ENCODE results near the gene GARRE1. TPM values are rescaled to one million over a fixed set of nuclear protein-coding genes. Genes with fewer than 3 reads are reported as not detected.
A peak's percentile ranks its signal among the peaks of the same experiment; 100 is the strongest.

GARRE1 gene
- total and polyA plus RNA-seq, 2 of the 8 experiments (the other 6 are each of a cell fraction or from before 2014, with no cell fraction given), result 16.4 to 23.1 TPM

GRCh38 chr19:34236035-34236987 is 18.0 kb upstream of the GARRE1 start:
- no peak overlapping the region for H3K14ac ChIP-seq (ENCODE audit: insufficient read length)
- H3K4me1 ChIP-seq (replicated peaks in 1 of 4; ENCODE audit: control insufficient read depth in 3 of 4, insufficient read depth in 4 of 4, low read length in 3 of 4), result peaks cover 1 to 4% (median 3%) of the 10 kb centered on the region in 4 experiments; a peak in 3 of 7 replicates
- peak overlapping the region; percentile 22; the same call in 1 of the 2 replicates for H2BK5ac ChIP-seq (ENCODE audit: low read depth, low read length)
- H4K91ac ChIP-seq (replicated peaks; ENCODE audit: insufficient read length, low read length), result peak overlapping the region; percentile 84
- H4K5ac ChIP-seq (ENCODE audit: insufficient read length, low read depth, low read length), result peak overlapping the region; percentile 70
- H2AFZ ChIP-seq (ENCODE audit: low read length), result no peak overlapping the region
- H3K36me3 ChIP-seq (ENCODE audit: control insufficient read depth in 2 of 4, insufficient read depth in 4 of 4, low read length in 3 of 4), result no peaks in the 10 kb centered on the region
- peak overlapping the region; percentile 82; the same call in 1 of the 2 replicates for H3K18ac ChIP-seq (ENCODE audit: extremely low read depth, low read length)
- no peak overlapping the region for H2BK12ac ChIP-seq (ENCODE audit: low read depth, low read length)
- WGBS, 2 experiments (ENCODE audit: extremely low coverage in 1 of 2, insufficient coverage in 1 of 2, insufficient read length in 1 of 2, insufficient replicate concordance in 2 of 2, low coverage in 1 of 2, low lambda C conversion rate in 2 of 2, missing lambda C conversion rate in 1 of 2), result 85% methylated on average over 16 of the region's 18 CpGs; no CpG with 5 or more reads in 1 of the 2 experiments
- H2BK120ac ChIP-seq (replicated peaks; ENCODE audit: low read depth, low read length), result no peak overlapping the region
- no peaks in the 10 kb centered on the region for H4K20me1 ChIP-seq (replicated peaks in 1 of 2; ENCODE audit: control insufficient read depth in 1 of 2, insufficient read depth in 2 of 2, low read length in 2 of 2)
- ChIA-PET CTCF (ENCODE audit: partially characterized antibody) (interaction anchor here (0.8 to 1.8 kb wide), 5 partner anchors 17 to 110 kb away, joined by 3 to 10 read pairs (median 5); no protein-coding TSS in a partner anchor), POLR2A (ENCODE audit: partially characterized antibody) (interaction anchor here (0.5 to 1.6 kb wide), 7 partner anchors 8 to 88 kb away, joined by 3 to 5 read pairs (median 4); no protein-coding TSS in a partner anchor)
- no peak overlapping the region for H3K4me3 ChIP-seq (ENCODE audit: extremely low read depth in 1 of 4, insufficient read depth in 2 of 4, low read depth in 3 of 4, low read length in 4 of 4)
- DNase-seq (ENCODE audit: low read depth in 1 of 2, low spot score in 2 of 2) (no peak), FAIRE-seq (no peak)
- H4K8ac ChIP-seq (ENCODE audit: extremely low read depth, insufficient read depth, low read length), result no peak overlapping the region; the same call in 1 of the 2 replicates
- no peak overlapping the region for H3K4me2 ChIP-seq (ENCODE audit: insufficient read depth in 1 of 2, low read depth in 2 of 2, low read length in 2 of 2)
- no peak overlapping the region for H3K9ac ChIP-seq (replicated peaks in 1 of 4; ENCODE audit: extremely low read depth in 1 of 4, low read depth in 3 of 4, low read length in 3 of 4)
- peak overlapping the region; percentile 95; the same call in 1 of the 2 replicates for H2BK20ac ChIP-seq (ENCODE audit: low read length)
- no peaks in the 10 kb centered on the region for H3K79me2 ChIP-seq (ENCODE audit: control insufficient read depth in 1 of 2, insufficient read depth in 2 of 2, low read length in 2 of 2)
- TF ChIP-seq PHF8 (conservative IDR thresholded peaks at IDR 0.05; ENCODE audit: low read depth, low read length) (no peak), POLR2AphosphoS5 (IDR thresholded peaks at IDR 0.05; ENCODE audit: low read depth, low read length) (0 out of 2 replicates have a peak, but pooled peaks have one; percentile 35), FOSL1 (IDR thresholded peaks at IDR 0.05; ENCODE audit: insufficient read depth, low read depth, low read length) (no peak), ATF3 (IDR thresholded peaks at IDR 0.05; ENCODE audit: insufficient read depth, low read depth, low read length) (no peak)
- H3K79me1 ChIP-seq (ENCODE audit: low read depth, low read length), result no peaks in the 10 kb centered on the region
- 0 out of 2 replicates have a peak overlapping the region, but pooled peaks have one; percentile 81 for H2BK15ac ChIP-seq (ENCODE audit: low read length)
- H3K23ac ChIP-seq (ENCODE audit: insufficient read length), result no peak overlapping the region
- no peaks in the 10 kb centered on the region for H3K9me3 ChIP-seq (ENCODE audit: insufficient read depth in 2 of 2, low read depth in 1 of 2, low read length in 1 of 2)
- H3K4ac ChIP-seq (replicated peaks; ENCODE audit: insufficient read length, low read depth, low read length), result peak overlapping the region; percentile 87
- no peak overlapping the region for H3K56ac ChIP-seq (replicated peaks; ENCODE audit: insufficient read length, low read depth, low read length)
- H3K27ac ChIP-seq (ENCODE audit: low read depth, low read length), result no peak overlapping the region
- no peaks in the 10 kb centered on the region for H3K23me2 ChIP-seq (ENCODE audit: low read depth, low read length)
- peak overlapping the region; percentile 34; the same call in 1 of the 2 replicates for H2AK5ac ChIP-seq (ENCODE audit: low read depth, low read length)
- H3K27me3 ChIP-seq (replicated peaks in 1 of 4; ENCODE audit: control insufficient read depth in 3 of 4, extremely low read depth in 1 of 4, insufficient read depth in 3 of 4, low read length in 3 of 4), result no peaks in the 10 kb centered on the region

Measured in H1 (cell line).